Central memory CD4-positive, alpha-beta T cell (primary cell): ENCODE results near the gene FIZ1.

ENCODE experiments used
- DNase-seq: peaks from one replicate; pipeline ENCODE4 v3.0.0; 2022
- total RNA-seq, 3 experiments: gene quantifications; one replicate each; lab custom pipeline; 2026; lab: John Stamatoyannopoulos, UW

The FIZ1 gene
- 8.7 to 18.9 (median 15.8) reads per million in 3 experiments for total RNA-seq

GRCh38 chr19:55599468-55599841 is at the start of gene FIZ1:
Gene FIZ1, minus strand, starts transcription at chr19:55599517. Its CDS starts 1,652 bp downstream, at chr19:55597865.
- peak; percentile 95 for DNase-seq

- DNase-seq = no peak
Observed at GRCh38 chr19:55648585-55649267, 49.4 kb upstream of the FIZ1 start.

DNA sequence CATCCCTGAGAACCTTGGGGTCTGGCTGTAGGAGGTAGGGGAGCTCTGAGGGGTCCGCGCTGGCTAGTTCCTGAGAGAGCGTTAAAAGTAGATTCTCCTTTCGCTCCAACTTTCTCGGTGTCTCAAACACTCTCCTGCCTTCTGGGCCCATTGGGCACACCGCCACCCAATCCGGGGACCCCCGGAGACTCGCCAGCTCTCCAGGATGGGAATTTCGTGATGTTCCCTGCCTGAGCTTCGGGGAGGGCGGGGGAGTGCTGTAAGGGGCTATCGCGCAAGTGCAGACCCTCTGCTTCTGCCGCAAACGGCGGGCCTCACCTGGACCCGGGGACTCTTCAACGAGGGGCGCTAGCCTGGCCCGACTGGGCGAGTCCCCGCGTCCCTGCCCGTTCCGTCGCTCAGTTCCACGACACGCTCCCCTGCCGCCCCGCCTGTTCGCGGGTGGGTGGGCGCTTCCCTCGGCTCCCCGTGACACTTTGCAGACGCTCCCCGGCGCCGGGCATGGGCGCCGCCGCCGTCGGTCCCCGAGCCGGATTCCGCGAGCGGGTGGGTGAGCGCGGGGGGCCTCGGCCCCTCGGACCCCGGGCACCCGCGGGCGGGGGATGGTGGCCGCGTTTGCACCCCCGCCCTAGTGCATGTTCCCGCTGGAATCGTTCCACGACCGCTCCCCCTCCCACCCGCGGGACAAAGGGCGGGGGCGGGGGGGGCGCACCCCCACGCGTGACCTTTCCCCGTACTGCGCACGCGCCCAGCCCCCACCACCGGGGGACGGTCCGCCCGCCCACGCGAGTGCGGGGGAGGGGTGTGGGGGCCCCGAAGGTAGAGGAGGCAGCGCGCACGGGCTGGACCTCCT is 48.6 kb upstream of the FIZ1 start, which contains the start of gene CCDC106:
Gene CCDC106, plus strand, starts transcription at position 481 of the 853 bp plus-strand sequence. CDS start 835 bp downstream, outside the sequence.
- DNase-seq = peak; percentile 30

GRCh38 chr19:55646889-55647731 is 47.8 kb upstream of the FIZ1 start:
- DNase-seq = no peak

GRCh38 chr19:55645512-55645881 is 46.2 kb upstream of the FIZ1 start:
- no peak for DNase-seq

DNA sequence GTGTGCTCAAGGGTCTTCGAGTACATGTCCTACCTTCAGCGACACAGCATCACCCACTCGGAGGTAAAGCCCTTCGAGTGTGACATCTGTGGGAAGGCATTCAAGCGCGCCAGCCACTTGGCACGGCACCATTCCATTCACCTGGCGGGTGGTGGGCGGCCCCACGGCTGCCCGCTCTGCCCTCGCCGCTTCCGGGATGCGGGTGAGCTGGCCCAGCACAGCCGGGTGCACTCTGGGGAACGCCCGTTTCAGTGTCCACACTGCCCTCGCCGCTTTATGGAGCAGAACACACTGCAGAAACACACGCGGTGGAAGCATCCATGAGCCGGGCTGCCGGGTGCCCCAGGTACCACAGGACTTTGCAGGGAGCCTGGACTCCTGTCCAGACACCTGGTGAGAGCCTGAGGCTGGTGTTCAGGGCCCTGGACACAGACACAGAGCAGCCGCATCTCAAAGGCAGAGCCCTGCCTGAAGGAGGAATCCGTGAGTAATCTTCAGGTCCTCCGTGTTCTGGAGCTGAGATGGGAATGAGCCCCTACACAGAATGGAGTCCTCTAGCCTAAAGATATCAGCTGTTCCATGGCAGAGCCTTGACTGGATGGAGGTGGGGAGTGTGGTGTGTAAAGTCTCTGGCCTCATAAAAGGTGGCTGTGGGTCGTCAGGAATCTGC is 45.7 kb upstream of the FIZ1 start:
- DNase-seq = no peak

DNA sequence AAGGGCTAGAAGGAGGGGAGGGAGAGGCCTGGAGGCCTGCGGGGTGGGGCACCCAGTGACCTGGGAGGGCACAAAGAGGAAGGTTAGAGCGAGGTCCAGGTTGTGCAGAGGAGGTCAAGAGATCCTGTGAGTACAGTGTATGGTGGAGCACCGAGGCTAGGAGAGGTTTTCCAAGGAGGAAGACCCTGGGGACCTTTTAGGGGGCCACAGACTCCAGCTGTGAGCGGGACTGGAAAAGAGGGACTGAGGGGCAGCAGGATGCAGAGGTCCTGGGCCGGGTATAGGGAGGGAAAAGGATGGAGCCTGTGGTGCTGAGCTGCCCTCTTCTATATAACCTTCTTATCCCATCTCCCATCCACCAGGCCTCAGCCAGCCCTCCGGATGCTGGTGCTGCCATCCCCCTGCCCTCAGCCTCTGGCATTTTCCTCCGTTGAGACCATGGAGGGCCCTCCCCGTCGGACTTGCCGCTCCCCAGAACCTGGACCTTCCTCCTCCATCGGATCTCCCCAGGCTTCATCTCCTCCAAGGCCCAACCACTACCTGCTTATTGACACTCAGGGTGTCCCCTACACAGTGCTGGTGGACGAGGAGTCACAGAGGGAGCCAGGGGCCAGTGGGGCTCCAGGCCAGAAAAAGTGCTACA is 45.0 kb upstream of the FIZ1 start:
- DNase-seq = no peak

DNA sequence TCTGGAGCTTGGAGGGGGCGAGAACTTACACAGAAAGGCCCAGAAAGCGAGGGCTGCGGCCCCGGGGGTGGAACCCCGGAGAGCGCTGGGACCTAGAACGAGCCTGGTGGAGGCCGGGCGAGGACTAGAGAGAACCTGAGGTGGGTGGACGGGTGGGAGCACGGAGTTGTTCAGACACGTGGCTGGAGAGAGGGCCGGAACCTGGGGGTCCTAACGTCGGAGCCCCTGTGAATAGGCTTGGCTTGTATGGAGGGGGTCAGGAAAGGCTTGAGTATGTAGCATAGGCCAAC is 44.5 kb upstream of the FIZ1 start:
- DNase-seq = no peak

- peak; percentile 76 for DNase-seq
Observed at GRCh38 chr19:55643003-55643886, 43.9 kb upstream of the FIZ1 start, which contains the start of gene ZNF581. Gene ZNF581, plus strand, starts transcription at chr19:55643649. Its CDS starts 923 bp downstream, at chr19:55644572.

GRCh38 chr19:55642153-55643002 is 43.1 kb upstream of the FIZ1 start:
- DNase-seq = no peak

- peak; percentile 22 for DNase-seq
Observed at GRCh38 chr19:55641426-55642152, 42.3 kb upstream of the FIZ1 start.

DNA sequence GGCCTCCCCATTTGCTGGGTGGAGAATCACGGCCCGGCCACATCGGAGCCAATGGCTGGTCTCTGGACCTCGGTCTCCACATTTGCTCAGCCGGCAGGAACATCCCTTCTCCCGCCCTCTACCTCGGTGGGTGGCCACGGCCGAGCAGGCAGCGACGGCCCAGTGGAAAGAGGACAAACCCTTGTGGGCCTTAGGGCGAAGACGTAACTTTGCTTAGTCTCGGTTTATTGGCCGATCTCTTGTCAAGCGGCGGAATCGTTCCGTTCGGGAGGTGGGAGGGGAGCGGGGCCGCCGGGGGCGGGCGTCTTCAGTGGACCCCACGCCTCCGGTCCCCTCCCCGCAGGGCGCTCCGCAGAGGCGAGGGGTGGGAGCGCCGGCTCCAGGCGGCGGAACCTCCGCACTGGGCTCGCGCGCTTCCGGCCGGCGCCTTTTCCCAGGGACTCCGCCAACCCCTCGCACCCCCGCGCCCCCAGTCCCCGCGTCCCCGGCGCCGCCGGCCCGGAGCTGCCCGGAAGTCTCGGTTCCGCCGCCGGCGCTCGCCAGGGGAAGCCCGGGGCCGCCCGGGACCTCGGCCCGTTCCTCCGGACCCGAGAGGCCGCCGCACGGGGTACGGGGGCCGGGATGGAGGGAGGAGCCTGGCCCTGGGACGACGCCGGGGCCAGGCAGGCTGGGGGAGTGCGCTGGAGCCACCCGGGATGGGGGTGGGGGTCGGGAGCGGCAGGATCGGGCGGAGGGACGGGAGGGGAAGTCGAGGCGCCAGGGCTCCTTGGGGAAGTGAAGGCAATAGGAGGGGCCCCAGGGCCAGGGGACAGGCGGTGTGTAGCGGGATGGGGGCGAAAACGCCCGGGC is 41.5 kb upstream of the FIZ1 start, which contains the start of gene ZNF580:
Gene ZNF580, plus strand, starts transcription at position 426 of the 849 bp plus-strand sequence. CDS start 1,507 bp downstream, outside the sequence.
- DNase-seq = peak; percentile 40

- peak; percentile 75 for DNase-seq
Observed at GRCh38 chr19:55640043-55640576, 40.8 kb upstream of the FIZ1 start.

DNA sequence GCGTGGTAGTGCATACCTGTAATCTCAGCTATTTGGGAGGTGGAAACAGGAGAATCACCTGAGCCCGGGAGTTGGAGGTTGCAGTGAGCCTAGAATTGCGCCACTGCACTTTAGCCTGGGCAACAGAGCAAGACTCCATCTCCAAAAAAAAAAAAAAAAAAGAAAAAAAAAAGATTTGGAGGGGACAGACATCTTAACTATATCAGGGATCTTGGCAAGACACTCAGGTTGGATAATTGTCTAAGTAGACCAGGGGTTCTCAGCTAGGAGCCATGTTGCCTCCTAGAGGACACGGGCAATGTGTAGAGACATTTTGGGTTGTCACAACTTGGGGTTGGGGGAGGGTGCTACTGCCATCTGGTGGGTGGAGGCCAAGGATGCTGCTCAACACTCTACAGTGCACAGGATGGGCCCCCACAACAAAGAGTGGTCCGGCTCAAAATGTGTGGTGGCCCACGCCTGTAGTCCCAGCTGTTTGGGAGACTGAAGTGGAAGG is 39.6 kb upstream of the FIZ1 start:
- peak; percentile 49 for DNase-seq

- DNase-seq = no peak
Observed at GRCh38 chr19:55637534-55637933, 38.2 kb upstream of the FIZ1 start.

GRCh38 chr19:55636723-55637122 is 37.4 kb upstream of the FIZ1 start:
- DNase-seq = no peak

DNA sequence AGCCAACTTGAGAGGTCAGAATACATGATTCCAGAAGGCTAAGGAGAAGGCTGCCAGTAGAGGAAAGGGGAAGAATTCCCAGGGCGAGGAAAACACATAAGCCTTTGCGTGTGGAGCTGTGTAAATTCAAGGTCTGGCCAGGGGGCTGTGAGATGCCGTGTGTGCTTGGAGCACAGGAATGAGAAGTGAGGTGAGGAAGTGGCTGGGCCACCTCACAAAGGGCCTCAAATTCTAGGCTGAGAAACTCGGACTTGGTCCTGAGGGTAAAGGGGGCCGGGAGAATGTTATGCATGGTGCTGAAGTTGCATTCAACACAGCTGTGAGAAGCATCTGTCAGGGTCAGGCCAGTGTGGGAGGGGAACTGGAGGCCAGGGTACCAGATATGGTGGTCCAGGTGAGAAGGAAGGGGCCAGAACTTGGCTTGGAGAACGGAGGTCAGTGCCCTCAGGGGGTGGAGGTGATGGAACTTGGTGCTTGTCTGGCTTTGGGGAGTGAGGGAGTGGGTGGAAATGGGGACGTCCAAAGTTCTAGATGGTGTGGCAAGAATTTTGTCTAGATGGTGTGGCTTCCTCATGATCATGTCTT is 36.6 kb upstream of the FIZ1 start:
- no peak for DNase-seq
